Kidney tubule cell (primary cell): ENCODE results near the gene CCDC85C.

Source experiments
- DNase-seq: peaks from one replicate; pipeline ENCODE4 v3.0.0-alpha.2; 2018; ENCODE audit warnings: low spot score

Gene CCDC85C

GRCh38 chr14:99572173-99572999, 31.6 kb downstream of the CCDC85C start:
- no peak for DNase-seq

- DNase-seq: no peak
These were observed 32.6 kb downstream of the CCDC85C start for GRCh38 chr14:99571303-99571986.

- DNase-seq: no peak
These were observed 33.3 kb downstream of the CCDC85C start for GRCh38 chr14:99570544-99571302.

GRCh38 chr14:99569725-99570543, 34.1 kb downstream of the CCDC85C start:
- DNase-seq: no peak

- DNase-seq: peak; percentile 52
These were observed 35.1 kb downstream of the CCDC85C start for GRCh38 chr14:99568567-99569560.

- DNase-seq: no peak
These were observed 37.3 kb downstream of the CCDC85C start for GRCh38 chr14:99566390-99567354.

- peak; percentile 55 for DNase-seq
These were observed 38.0 kb downstream of the CCDC85C start for GRCh38 chr14:99566009-99566389.

- DNase-seq: no peak
These were observed 38.6 kb downstream of the CCDC85C start for GRCh38 chr14:99565383-99565782.

GRCh38 chr14:99564926-99565259, 39.1 kb downstream of the CCDC85C start:
- no peak for DNase-seq

- DNase-seq: peak; percentile 45
These were observed 39.6 kb downstream of the CCDC85C start for GRCh38 chr14:99564256-99564925.

- no peak for DNase-seq
These were observed 40.3 kb downstream of the CCDC85C start for GRCh38 chr14:99563749-99564129.

- peak; percentile 87 for DNase-seq
These were observed 40.9 kb downstream of the CCDC85C start for GRCh38 chr14:99562856-99563748.

- DNase-seq: peak; percentile 50
These were observed 42.1 kb downstream of the CCDC85C start for GRCh38 chr14:99561864-99562263.

GRCh38 chr14:99560922-99561683, 42.9 kb downstream of the CCDC85C start:
- DNase-seq: peak; percentile 58

GRCh38 chr14:99560403-99560802, 43.6 kb downstream of the CCDC85C start:
- DNase-seq: no peak

GRCh38 chr14:99559286-99559990, 44.6 kb downstream of the CCDC85C start:
- DNase-seq: no peak
